Inflammatory macrophage treated with lipopolysaccharide for 1 hour (primary cell): ENCODE measurements around the gene DSCAML1.

Experiments
- DNase-seq, 2 donors: peaks; one replicate each; pipeline ENCODE4 v3.0.0-alpha.2; 2020 to 2022

The DSCAML1 gene

GRCh38 chr11:117603932-117604331 lies 193.1 kb downstream of the DSCAML1 start:
- DNase-seq: no peak

- DNase-seq: no peak
These were observed 195.9 kb downstream of the DSCAML1 start for GRCh38 chr11:117601006-117601708.

GRCh38 chr11:117600234-117600783 lies 196.7 kb downstream of the DSCAML1 start:
- no peak for DNase-seq

GRCh38 chr11:117597071-117597470 lies 199.9 kb downstream of the DSCAML1 start:
- DNase-seq: peak in 1 of 2 donors; percentile 15

GRCh38 chr11:117595440-117595839 lies 201.6 kb downstream of the DSCAML1 start:
- no peak for DNase-seq

- DNase-seq: no peak
These were observed 202.3 kb downstream of the DSCAML1 start for GRCh38 chr11:117594721-117595120.

- DNase-seq: no peak
These were observed 204.0 kb downstream of the DSCAML1 start for GRCh38 chr11:117593065-117593464.

GRCh38 chr11:117591316-117592039 lies 205.5 kb downstream of the DSCAML1 start:
- no peak for DNase-seq

GRCh38 chr11:117589063-117589462 lies 208.0 kb downstream of the DSCAML1 start:
- no peak for DNase-seq

GRCh38 chr11:117588166-117588810 lies 208.7 kb downstream of the DSCAML1 start:
- DNase-seq: no peak

- DNase-seq: no peak
These were observed 209.6 kb downstream of the DSCAML1 start for GRCh38 chr11:117587416-117587815.

GRCh38 chr11:117586392-117586791 lies 210.6 kb downstream of the DSCAML1 start:
- no peak for DNase-seq

GRCh38 chr11:117585631-117586030 lies 211.4 kb downstream of the DSCAML1 start:
- DNase-seq: no peak

GRCh38 chr11:117584056-117584830 lies 212.8 kb downstream of the DSCAML1 start:
- no peak for DNase-seq

- no peak for DNase-seq
These were observed 213.8 kb downstream of the DSCAML1 start for GRCh38 chr11:117583063-117583801.

- no peak for DNase-seq
These were observed 214.6 kb downstream of the DSCAML1 start for GRCh38 chr11:117582433-117582832.

GRCh38 chr11:117580866-117581265 lies 216.2 kb downstream of the DSCAML1 start:
- DNase-seq: no peak

GRCh38 chr11:117579161-117579560 lies 217.9 kb downstream of the DSCAML1 start:
- peak; percentile 70 to 81 for DNase-seq

GRCh38 chr11:117575856-117576255 lies 221.2 kb downstream of the DSCAML1 start:
- no peak for DNase-seq

- DNase-seq: no peak
These were observed 222.5 kb downstream of the DSCAML1 start for GRCh38 chr11:117574551-117574950.

GRCh38 chr11:117573326-117573725 lies 223.7 kb downstream of the DSCAML1 start:
- DNase-seq: no peak

GRCh38 chr11:117572671-117573070 lies 224.3 kb downstream of the DSCAML1 start:
- DNase-seq: no peak
